Cortex of kidney (tissue), 1 donor: Measurements from ENCODE around the gene ACVRL1.

Experiments
- DNase-seq: peaks from one replicate; lab custom pipeline; 2025; lab: John Stamatoyannopoulos, UW

ACVRL1 gene

DNA sequence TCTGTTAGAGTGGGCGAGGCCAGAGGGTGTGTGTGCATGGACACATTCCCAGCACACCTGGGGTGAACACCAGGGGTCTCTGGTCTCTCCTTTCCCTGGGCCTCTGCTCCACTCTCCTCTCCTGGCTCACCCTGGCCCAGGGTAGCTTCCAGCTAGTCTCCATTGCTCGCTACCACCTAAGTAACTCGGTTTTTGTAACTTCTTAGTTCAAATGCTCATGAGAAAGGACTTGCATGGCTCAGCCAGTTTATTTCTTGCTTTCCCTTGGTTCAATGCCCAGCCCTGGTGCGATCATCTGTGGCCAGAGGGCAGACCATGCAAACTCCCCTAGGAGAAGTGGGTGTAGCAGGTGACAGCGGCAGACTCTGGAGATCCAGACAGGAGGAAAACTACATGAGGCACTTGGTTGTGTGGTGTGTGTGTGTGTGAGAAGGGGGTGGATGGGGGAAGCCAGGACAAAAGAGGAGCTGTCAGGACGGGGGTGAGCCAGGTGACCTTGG lies 35.2 kb downstream of the ACVRL1 start:
- no peak for DNase-seq

DNA sequence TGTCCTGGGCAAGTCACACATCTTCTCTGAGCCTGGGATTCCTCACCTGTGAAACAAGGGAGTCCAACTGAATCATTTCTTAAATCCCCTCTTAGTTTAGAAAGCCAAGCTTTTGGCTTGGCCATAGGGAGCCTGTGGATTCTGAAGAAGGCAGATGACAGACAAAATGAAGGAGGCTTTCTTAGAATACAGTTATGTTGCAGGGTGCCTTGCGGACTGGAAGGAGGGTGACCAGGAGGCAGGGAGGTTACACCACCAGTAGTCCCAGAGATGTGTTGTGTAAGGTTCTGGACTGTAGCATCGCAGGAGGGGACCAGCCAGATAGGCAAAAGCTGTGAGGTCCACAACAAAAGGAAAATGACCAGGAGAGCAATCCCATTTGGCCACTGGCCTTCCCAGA lies 36.0 kb downstream of the ACVRL1 start:
- no peak for DNase-seq

DNA sequence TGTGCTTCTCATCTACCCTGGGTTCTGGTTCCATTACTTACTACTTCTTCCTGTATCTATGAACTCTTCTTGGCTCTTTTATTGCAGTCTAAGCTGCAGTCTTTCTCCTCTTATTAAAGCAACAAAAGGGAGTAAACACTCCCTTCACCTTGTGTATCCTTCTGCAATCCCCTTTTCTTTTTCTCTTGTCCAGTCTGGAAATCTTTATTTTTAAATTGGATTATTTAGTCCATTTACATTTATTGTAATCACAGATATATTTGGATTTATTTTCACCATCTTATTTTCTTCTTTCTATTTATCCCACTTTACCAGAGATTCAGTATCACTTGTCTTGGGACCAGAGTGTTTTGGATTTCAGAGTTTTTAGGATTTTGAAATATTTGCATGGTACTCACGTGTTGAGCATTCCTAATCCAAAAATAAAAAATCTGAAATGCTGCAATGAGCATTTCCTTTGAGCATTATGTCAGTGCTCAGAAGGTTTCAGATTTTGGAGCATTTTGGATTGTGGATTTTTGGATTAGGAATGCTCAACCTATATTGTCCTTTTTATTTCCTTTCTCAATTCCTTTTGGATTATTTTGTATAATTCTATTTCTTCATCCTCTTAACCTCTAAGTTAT lies 37.4 kb downstream of the ACVRL1 start:
- DNase-seq = no peak

DNA sequence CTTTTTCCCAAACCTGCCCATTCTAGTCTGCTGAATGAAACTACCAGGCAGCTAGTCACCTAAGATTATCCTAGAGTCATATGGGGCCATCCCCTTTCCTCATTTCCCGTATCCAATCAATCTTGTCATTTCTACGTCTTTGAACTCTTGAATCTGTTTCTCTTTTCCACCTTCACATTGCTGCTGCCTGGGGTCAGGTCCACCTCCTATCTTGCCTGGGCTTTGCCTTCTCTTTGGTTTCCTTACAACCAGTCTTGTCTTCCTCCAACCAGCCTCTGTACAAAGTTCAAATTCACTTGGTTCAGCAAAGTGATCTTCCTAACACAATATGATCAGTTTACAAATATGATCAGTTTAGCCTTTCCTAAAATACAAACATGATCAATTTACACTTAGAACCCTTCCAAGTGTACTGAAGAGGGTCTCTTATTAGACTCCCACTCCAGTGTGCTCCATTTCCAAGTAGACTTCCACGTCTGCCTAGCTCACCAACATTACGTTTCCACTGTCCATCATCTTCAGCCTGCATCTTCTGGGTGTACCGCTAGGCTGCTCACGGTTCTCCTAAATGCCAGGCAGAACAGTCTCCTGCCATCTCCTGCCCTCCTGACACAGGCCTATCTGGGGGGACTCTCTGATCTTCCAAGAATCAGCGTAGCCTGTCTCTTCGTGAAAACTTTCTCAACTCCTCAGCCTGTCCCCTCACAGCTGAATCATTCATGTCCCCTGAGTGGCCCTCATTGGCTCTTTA lies 40.1 kb downstream of the ACVRL1 start:
- DNase-seq = no peak

DNA sequence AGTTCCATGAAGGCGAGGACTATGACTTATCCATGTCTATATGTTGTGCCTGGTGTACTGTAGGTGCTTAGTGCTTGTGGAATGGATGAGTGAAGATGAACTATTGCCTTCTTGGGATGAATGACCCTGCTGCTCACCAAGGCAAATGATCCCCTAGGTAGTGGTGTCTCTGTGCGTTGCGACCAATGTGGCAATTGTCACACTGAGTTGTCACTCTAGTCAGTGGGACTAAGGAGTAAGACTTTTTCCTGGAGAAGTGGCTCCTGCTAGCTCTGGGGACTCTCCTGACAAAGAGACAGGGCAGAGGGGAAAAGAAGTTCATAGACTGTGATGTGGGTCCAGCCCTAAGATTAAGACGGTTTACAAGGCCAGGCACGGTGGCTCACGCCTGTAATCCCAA lies 40.8 kb downstream of the ACVRL1 start:
- no peak for DNase-seq

DNA sequence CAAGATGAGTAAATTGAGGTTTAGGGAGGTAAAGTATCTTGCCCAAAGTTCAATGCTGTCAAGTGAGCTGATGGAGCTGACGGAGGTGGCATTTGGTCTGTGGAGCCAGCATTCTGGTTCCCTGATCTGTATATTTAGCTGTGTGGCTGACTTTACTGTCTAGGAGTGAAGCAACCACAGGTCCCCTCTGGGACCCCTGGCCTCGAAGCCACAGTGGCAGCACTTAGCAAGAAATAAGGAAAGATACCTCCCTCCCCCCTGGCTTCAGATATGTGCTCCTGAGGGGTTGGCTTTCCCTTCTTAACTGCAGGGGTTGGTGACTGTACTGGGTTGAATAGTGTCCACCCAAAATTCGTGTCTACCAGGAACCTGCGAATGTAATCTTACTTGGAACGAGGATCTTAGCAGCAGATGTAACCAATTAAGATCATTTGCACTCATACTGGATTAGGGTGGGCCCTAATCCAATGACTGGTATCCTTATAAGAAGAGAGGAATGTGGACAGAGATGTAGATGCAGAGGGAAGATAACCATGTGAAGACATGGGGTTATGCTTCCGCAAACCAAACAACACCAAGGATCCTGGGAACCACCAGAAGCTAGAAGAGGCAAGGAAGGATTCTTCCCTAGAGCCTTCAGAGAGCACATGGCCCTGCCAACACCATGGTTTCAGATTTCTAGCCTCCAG lies 42.2 kb downstream of the ACVRL1 start:
- DNase-seq = no peak

DNA sequence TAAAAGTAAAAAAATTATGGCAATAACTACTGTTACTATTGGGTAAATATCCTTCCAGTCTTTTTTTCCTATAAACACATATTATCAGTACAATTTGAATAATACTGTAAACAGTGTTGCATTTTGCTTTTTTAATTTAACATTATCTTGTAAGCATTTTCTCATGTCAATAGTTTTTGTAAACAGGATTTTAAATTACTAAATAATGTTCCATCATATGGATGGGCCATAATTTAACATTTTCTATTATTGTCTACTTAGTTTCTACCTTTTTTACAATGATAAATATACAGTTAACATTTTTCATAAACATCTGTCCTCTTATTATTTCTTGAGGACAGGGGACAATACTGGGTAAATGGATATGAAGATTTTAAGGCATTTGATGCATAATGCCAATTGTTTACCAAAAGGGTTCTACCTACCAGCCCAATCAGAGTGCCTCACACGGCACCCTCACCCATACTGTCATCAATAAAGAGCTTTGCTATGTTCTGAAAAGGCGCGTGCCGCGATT lies 43.4 kb downstream of the ACVRL1 start:
- no peak for DNase-seq

DNA sequence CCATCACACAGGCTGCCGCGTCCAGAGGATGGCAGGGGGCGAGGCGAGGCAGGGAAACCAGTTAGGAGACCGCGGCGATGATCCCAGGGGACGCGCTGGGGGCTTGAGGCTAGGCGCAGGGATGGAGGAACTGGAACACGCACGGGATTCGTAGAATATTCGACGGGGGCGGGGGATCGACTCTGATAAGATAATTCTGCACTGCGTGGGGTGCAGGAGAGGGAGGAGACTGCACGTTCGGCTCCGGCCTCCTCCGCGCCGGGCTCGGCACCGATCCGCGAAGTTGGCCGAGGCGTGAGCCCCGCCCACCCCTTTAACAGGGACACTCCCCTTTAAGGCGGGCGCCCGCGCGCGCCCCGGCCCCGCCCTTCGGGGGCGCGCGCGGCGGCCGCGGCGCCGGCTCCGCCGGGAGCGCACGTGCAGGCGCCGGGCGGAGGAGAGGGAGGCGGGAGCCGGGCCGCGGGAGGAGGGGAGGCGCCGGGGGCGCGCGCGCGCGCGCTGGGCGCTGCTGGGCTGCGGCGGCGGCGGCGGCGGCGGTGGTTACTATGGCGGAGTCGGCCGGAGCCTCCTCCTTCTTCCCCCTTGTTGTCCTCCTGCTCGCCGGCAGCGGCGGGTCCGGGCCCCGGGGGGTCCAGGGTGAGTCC lies 44.0 kb downstream of the ACVRL1 start, which contains the start of gene ACVR1B:
ACVR1B (plus strand) TSS at position 501 of the 644 bp plus-strand sequence; CDS start at position 546, 45 bp downstream.
- DNase-seq = no peak

DNA sequence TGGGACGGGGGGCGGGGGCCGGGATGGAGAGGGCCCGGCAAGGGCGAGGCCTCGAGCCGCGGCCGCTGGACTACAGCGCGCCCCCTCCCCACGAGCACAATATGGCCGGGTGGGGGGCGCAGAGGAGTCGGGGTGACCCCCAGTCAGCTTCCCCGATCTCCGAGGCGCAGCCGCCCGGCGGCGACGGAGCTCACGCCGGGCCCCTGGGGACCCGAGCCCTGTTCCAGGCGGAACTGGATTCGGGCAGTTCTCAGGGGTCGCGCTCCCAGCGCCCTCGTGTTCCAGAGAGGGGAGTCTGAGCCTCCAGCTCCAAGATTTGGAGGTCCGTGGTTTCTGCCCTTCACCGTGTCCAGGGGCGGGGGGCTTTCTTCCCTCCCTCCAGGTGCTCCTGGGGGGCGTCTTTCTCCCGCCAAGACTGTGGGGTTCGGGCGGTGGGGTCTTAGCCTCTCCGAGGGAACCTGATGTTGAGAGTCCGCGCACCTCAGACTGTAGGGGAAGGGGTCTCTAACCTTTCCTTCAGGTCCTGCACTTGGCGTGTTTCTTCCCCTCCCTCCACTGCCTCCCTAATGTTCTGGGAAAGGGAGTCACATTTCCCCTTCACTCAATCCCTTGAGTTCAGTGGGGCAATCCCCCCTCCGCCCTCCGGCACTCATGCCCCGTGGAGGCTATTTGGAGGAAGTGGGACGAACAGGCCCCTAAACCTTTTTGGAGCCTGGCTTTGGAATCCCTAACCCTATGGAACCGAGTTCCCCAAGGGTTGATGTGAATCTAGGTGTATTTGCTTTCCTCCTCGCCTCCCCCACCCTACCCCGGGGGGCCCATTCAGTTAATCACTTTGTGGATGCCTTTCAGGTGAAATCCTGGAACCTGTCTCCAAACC lies 44.8 kb downstream of the ACVRL1 start:
- DNase-seq = no peak

DNA sequence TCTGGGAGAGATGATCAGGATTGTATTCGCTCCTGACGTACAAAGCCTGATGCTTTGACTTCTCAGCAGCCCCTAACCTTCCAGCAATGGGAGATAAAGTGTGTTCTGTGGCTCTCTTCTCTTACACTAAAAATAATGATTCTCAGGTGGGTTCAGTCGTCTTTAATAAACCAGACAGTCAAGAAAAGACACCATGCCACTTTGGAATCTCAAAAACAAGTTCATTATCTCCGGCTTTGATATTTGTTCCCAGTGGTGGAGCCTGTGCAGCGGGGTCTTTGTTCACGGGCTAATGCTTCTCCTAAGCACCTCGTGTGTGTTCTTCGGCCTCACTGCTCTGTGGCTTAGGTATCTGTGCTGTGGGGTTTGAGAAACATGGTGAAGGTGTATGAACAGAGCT lies 45.8 kb downstream of the ACVRL1 start:
- no peak for DNase-seq

DNA sequence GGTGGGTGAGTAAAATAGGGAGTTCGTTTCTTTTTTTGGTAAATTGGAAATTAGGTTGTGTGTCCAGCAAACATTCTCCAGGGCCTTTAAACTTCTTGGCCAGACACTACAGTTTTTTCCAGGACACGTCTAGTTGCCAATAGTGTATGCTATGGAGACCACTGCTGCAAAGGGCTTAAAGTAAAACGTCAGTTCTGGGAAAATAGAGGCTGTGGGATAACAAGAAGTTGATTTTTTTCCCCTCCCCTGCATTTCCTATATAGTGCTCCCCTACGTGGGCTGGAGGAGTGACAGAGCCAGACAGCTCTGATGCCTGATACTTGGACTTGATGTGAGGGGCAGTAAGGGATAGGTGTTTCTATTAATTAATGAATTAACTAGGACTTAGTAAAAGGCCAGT lies 46.6 kb downstream of the ACVRL1 start:
- no peak for DNase-seq

DNA sequence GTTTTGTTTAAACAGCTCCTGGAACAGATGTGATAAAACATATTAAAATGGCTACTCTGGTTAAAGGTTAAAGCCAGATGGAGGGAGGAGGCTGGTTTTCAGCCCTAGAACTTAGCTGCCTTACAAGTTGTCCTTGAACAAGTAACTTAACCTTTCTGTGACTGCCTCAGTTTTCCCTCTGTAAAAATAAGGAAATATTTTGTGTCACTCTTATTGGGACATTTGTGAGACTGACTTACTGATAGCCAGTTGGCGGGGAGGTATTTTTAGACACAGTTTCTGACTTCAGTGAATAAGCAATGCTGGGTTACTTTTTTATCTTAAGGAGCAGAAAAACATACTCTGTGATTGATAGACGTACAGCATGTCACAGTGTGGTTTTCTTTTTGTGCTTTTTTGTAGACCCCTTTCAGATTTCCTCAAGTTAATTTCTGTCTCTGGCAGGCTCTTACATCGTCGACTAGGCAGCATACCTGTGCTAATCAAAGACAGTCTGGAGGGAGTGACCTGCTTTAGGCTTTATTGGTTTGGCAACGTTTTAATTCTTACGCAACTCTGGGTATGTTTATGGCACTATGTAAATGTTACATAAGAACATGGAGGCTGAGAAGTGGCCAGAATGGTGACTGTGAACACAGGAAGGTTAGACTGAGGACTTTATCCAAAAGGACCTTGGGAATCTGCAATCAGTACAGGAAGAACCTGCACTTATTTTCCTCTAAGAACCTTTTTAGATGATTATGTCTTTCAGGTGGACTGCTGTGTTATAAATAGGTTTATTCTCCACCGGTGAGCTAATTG lies 47.5 kb downstream of the ACVRL1 start:
- no peak for DNase-seq

DNA sequence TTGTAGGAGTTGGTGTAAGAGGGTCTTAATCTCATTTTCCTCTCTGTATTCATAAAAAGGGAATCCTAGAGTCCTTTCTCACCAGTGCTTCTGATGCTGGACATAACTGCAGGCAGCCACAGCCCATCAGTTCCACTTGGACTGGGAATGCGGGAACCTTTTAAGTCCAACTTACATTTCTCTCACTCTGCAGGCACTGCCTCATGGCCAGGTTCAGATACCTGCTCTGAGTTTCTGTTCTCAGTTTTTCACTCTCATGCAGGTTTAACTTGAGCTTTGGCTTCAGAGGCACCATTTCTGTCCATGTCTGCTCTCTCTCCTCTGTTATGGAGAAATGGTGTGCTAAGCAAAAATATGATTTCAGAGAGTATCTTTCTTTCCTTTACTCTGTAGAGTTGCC lies 48.4 kb downstream of the ACVRL1 start:
- no peak for DNase-seq

DNA sequence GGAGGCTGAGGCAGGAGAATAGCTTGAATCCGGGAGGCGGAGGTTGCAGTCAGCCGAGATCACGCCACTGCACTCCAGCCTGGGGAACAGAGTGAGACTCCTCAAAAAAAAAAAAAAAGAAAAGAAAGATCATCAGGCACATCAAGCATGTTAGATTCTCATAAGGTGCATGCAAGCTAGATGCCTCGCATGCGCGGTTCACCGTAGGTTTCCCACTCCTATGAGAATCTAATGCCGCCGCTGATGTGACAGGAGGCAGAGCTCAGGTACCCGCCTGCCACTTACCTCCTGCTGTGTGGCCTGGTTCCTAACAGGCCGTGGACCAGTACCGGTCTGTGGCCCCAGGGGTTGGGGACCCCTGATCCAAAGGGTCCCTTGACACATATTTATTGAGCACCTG lies 51.2 kb downstream of the ACVRL1 start:
- no peak for DNase-seq

DNA sequence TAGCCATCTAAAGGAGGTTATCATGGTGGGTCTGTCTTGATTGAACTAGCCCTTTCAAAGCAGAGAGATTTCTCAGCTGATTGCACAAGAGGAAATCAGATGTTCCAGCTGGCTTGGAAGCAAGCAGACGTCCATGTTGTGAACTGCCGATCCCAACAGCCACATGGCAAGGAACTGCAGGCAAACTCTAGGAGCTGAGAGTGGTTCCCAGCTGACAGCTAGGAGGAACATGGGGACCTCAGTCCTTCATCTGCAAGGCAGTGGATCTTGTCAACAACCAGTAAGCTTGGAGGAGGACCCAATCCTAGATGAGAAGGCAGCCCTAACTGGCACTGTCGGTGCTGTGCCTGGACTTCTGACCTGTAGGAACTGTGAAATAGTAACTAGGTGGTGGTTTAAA lies 51.9 kb downstream of the ACVRL1 start:
- no peak for DNase-seq

DNA sequence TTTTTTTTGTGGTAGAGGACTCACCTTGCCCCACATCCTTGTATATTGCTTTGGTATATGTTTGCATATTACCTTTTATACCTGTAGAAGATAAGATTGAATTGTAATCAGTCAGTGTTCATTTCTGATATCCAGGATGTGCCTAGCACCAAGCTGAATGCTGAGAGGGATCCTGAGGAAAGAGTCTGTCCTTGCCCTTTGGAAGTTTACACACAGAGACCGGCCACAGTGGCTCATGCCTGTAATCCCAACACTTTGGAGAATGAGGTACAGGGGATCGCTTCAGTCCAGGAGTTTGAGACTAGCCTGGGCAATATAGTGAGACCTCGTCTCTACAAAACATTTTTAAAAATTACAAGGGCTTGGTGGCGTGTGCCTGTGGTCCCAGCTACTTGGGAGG lies 52.6 kb downstream of the ACVRL1 start:
- no peak for DNase-seq

DNA sequence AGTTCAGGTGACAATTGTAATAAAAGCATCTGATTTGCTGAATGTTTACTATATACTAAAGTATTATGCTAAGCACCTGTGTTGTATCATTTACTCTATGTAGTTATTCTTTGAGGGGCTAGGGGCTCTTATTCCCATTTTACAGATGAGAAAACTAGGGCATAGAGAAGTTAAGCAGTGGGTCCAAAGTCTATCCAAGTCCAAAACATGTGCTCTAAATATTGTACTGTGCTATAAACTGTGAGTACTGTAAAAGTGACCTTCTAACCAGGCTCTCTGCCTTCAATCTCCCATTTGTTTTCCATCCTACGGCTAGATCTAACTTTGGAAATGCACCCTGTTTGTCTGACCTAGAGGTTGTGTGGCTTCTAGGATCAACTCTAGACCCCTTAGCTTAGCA lies 53.2 kb downstream of the ACVRL1 start:
- DNase-seq = no peak

DNA sequence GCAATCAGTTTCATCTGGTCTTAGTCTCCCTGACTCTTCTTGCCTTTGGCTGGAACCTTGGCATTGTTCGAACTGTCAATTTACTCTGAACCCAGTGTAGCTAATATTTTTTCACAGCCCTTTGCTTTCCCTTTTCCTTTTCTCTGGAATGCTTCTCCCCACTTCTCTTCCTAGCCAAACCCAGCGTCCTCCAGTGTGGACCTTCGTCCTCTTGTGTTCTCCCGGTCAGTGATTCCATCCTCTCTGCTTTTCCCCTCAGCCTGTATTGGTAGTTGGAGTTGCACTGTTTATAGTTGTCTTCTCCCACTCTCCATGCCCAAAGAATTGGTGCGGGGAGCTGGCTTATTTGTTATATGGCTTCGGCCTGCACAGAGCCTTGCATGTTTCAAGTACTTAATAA lies 53.6 kb downstream of the ACVRL1 start:
- DNase-seq = no peak

DNA sequence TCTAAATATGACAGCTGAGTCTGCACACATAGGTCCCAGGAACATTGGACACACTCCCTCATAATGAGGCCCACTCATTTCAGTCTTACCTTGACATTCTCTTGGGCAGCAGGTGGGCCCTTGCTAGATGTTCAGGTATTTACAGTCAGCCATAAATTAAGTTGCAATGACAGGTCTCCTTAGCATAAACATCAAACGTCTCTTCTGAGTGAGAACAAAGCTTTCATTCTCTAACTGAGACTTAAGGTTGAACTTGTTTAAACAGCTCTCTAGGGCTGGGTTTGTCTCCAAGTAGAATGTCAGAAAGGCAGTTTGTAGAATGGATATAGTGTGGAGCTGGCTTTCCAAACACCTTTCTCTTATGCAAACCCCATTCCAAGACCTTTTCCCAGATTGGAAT lies 54.5 kb downstream of the ACVRL1 start:
- no peak for DNase-seq

DNA sequence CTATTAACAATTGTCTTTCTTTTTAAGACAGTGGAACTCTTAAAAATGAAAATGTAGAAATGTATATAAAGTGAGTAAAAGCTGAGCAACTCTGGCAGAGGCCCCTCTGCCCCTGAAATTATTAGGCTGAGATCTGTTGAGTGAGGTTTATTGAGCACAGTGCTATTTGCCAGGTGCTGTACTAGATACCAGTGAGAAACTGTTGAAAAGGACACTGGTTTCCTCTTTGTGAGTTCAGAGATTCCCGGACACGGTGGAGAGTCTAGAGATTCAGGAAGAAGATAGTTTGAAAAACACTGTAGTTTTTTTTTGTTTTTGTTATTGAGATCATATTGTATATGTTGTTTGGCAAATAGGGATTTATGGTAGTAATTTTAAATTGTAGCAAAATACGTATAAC lies 55.4 kb downstream of the ACVRL1 start:
- DNase-seq = no peak
